SJSA1 (cell line): ENCODE data around the gene GPRIN3. TPM values are rescaled to one million over a fixed set of nuclear protein-coding genes. Genes with fewer than 3 reads are reported as not detected.
A peak's percentile ranks its signal among the peaks of the same experiment; 100 is the strongest.

Experiments
- DNase-seq, 2 experiments: peaks; one replicate each; pipeline ENCODE4 v3.0.0-alpha.2; 2015 to 2020; ENCODE audit warnings: low spot score in 2 of 2, low read depth in 1 of 2
- H3K27ac ChIP-seq: fragments of 250-450 bp; sonication (Bioruptor Pico); 2 replicates; pipeline ENCODE4 v1.5.1; 2020; ENCODE audit warnings: mild to moderate bottlenecking, moderate library complexity
- H3K27me3 ChIP-seq: fragments of 250-450 bp; sonication (Bioruptor Pico); replicated peaks from 2 replicates; pipeline ENCODE4 v1.5.1; 2020; ENCODE audit warnings: mild to moderate bottlenecking, moderate library complexity
- H3K36me3 ChIP-seq: fragments of 250-450 bp; sonication (Bioruptor Pico); 2 replicates; pipeline ENCODE4 v1.5.1; 2020; ENCODE audit warnings: mild to moderate bottlenecking
- H3K4me1 ChIP-seq: fragments of 250-450 bp; sonication (Bioruptor Pico); replicated peaks from 2 replicates; pipeline ENCODE4 v1.6.1; 2021; ENCODE audit warnings: mild to moderate bottlenecking
- H3K4me3 ChIP-seq: fragments of 250-450 bp; sonication (Bioruptor Pico); 2 replicates; pipeline ENCODE4 v1.5.1; 2020; ENCODE audit warnings: mild to moderate bottlenecking
- H3K9me3 ChIP-seq: fragments of 250-450 bp; sonication (Bioruptor Pico); replicated peaks from 2 replicates; pipeline ENCODE4 v1.5.1; 2020; ENCODE audit warnings: mild to moderate bottlenecking
- total RNA-seq: library from RNA; depleted of rRNA; stranded (reverse); fragments of >200 nt; shearing (Covaris generic); gene quantifications from 2 replicates; pipeline ENCODE4 v1.2.3, GENCODE V29; 2014; rRNA removed

Gene GPRIN3
- total RNA-seq = not detected in 2 replicates

DNA sequence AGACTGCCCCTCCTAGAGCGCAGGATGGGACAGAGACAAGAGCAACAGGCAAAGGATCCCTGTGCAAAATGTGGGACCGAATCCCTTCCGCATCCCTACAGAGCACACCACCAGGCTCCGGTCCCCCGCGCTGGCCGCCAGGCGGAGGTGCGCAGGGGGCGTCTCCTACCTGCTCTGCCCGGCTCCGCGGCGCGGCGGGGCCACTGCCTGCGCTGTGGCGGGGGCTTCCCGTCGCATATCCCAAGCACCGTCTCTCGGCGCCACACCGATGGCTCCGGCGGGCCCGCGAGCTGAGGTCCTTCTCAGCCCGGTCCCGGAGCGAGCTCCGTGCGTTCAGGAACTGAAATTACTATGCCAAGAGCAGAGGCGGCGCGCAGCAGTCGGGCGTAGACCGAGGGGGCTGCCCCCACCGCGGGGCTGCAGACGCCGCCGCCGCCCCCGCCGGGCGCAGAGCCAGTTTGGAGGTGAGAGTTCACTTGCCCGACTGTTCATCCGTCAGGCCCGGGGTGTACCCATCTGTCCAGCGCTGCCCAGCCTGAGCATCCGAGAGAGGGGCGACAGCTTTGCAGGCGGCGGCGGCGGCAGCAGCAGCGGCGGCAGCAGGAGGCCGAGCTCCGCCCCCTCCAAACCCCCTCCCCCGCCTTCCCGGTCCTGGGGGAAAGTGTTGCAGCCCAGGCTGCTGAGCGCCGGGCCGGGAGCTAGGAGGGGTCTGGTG lies at the start of gene GPRIN3:
TSS of gene GPRIN3 (minus strand) at position 355 of the 715 bp plus-strand sequence. CDS start 57,690 bp downstream, outside the sequence.
- peak within 1 kb of the TSS; percentile 28 for H3K4me3 ChIP-seq
- no peaks in the 10 kb centered on the region for H3K9me3 ChIP-seq
- DNase-seq = peak in 1 of 2 experiments; percentile 8

DNA sequence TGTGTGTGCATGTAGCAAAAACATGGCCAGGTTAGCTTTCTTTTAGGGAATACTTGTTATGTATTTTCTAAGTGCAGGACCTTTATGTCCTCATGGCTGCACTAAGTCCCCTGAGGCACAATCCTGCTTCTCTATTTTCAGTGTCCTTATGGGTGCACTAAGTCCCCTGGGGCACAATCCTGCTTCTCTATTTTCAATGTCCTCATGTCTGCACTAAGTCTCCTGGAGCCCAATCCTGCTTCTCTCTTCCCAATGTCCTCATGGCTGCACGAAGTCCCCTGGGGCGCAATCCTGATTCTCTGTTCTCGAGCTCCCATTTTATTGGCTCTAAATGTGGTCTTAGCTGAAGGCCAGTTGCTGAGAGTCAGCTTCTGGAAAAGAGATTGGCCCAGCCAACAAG lies 49.7 kb upstream of the GPRIN3 start:
- Histone ChIP-seq H3K27me3 (no peaks in the 10 kb centered on the region), H3K9me3 (no peaks in the 10 kb centered on the region), H3K27ac (no peak overlapping the region), H3K4me3 (no peak overlapping the region), H3K4me1 (no peaks in the 10 kb centered on the region), H3K36me3 (no peaks in the 10 kb centered on the region)
- DNase-seq = no peak

More for the DNA sequence above, at the start of gene GPRIN3:
- H3K27me3 ChIP-seq = peaks cover 27% of the 10 kb centered on the region
- no peaks in the 10 kb centered on the region for H3K36me3 ChIP-seq
- peaks cover 4% of the 10 kb centered on the region for H3K4me1 ChIP-seq
- H3K27ac ChIP-seq = no peak within 1 kb of the TSS

DNA sequence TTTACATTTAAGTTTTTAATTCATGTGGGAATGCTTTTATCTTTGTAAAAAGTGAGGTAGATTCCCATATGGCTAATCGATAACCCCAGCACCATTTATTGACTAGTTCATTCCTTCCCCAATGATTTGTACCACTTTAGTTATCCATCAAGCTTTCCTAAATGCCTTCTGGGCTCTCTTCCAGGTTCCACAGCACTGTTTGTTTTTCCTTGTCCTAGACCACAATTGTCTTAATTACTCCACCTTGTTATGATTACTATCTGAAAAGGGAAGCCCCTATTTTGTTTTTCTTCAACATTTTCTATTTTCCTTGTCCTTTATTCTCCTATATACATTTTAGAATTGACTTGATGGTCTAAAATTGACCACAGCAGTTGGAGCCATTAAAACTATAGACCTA lies 48.5 kb upstream of the GPRIN3 start:
- H3K36me3 ChIP-seq = no peaks in the 10 kb centered on the region
- H3K4me3 ChIP-seq = no peak overlapping the region
- H3K27me3 ChIP-seq = no peaks in the 10 kb centered on the region
- H3K9me3 ChIP-seq = no peaks in the 10 kb centered on the region
- no peak overlapping the region for H3K27ac ChIP-seq
- no peak for DNase-seq
- H3K4me1 ChIP-seq = no peaks in the 10 kb centered on the region

DNA sequence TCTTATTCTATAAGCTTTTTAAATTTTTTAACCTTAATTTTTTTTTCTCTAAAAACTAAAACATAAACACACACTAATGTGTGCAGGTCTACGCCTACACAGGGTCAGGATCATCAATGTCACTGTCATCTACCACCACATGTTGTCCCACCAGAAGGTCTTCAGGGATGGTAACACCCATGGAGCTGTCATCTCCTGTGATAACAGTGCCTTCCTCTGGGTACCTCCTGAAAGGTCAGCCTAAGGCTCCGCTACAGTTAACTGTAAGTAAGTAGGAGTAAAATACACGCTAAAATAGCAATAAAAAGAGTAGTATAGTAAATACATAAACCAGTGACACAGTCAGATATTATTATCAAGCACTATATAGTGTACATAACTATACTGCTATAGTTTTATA lies 45.9 kb upstream of the GPRIN3 start:
- H3K27ac ChIP-seq = no peak overlapping the region
- H3K27me3 ChIP-seq = no peaks in the 10 kb centered on the region
- no peak overlapping the region for H3K4me3 ChIP-seq
- H3K4me1 ChIP-seq = no peaks in the 10 kb centered on the region
- DNase-seq = no peak
- no peaks in the 10 kb centered on the region; the same call in 1 of the 2 replicates for H3K9me3 ChIP-seq
- no peaks in the 10 kb centered on the region for H3K36me3 ChIP-seq

DNA sequence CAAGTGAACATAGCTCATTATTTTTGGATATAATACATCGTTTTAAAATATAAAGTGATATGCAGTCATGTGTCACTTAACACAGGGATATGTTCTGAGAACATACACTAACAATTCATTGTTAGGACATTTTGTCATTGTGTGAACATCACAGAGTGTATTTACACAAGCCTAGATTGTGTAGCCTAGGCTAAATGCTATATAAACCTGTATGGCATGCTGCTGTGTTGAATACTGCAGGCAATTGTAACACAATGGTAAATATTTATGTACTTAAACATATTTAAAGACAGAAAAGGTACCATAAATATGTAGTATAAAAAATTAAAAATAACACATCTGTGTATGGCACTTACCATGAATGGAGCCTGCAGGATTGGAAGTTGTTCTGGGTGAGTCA lies 44.9 kb upstream of the GPRIN3 start:
- no peaks in the 10 kb centered on the region; the same call in 1 of the 2 replicates for H3K9me3 ChIP-seq
- H3K4me3 ChIP-seq = no peak overlapping the region
- no peak overlapping the region for H3K27ac ChIP-seq
- no peaks in the 10 kb centered on the region for H3K36me3 ChIP-seq
- H3K4me1 ChIP-seq = no peaks in the 10 kb centered on the region
- H3K27me3 ChIP-seq = no peaks in the 10 kb centered on the region
- no peak for DNase-seq

DNA sequence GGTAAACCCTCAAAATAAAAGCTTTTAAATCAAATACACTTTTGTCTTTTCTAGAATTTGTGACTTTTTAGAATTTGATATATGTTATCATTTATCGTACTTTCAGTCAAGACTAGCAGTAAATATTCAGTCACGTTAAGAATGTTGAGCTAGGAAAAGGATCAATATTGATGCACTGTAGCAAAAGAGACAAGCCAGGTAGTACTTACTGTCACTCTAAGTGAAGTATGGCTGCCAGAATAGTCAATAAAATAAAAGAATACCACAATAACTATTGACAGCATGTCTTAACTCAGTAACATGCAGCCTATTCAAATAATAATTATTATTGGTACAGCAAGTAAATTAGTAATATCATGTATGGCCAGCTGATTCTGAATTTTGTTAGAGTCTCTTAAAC lies 43.6 kb upstream of the GPRIN3 start:
- Histone ChIP-seq H3K4me3 (no peak overlapping the region), H3K36me3 (no peaks in the 10 kb centered on the region), H3K27ac (no peak overlapping the region), H3K9me3 (no peaks in the 10 kb centered on the region; the same call in 1 of the 2 replicates), H3K4me1 (no peaks in the 10 kb centered on the region), H3K27me3 (no peaks in the 10 kb centered on the region)
- no peak for DNase-seq

DNA sequence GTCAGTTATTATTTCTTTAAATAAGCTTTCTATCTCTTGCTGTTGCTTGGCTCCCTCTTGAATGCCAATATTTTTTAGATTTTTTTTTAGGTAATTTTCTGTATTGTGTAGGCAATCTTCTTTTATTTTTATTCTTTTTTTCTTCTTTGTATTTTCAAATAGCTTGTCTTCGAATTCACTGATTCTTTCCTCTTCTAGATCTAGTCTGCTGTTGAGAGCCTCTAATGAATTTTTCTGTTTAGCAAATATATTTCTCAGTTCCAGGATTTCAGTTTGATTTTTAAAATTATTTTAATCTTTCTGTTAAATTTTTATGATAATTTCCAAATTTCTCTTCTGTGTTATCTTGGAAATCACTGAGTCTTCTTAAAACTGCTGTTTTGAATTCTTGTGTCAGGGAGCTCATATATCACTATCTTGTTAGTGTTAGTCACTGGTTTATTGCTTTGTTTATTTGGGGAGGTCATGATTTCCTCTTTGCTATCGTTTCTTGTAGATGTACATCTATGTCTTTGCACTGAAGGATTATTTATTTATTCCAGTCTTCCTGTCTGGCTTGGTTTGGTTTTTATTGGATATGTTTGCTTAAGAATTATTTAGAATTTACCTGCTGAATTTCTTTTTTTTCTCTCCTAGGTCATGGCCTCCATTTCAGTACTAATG lies 39.9 kb upstream of the GPRIN3 start:
- no peaks in the 10 kb centered on the region for H3K4me1 ChIP-seq
- no peak overlapping the region for H3K27ac ChIP-seq
- DNase-seq = no peak
- no peaks in the 10 kb centered on the region for H3K36me3 ChIP-seq
- no peaks in the 10 kb centered on the region for H3K27me3 ChIP-seq
- H3K9me3 ChIP-seq = no peaks in the 10 kb centered on the region; the same call in 1 of the 2 replicates
- no peak overlapping the region for H3K4me3 ChIP-seq

DNA sequence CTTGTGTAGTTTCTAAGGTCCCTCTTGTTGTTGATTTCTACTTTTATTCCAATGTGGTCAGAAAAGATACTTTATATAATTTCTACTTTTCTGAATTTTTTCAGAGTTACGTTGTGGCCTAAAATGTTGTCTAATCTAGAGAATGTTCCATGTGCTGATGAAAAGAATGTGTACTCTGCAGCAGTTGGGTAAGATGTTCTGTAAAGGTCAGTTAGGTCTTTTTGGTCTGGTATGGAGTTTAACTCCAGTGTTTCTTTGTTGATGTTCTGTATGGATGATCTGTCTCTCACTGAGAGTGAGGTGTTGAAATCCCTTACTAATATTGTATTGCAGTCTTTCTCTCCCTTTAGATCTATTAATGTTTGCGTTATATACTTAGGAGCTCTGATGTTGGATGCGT lies 37.0 kb upstream of the GPRIN3 start:
- H3K4me1 ChIP-seq = no peaks in the 10 kb centered on the region
- no peak for DNase-seq
- H3K36me3 ChIP-seq = no peaks in the 10 kb centered on the region
- no peak overlapping the region for H3K27ac ChIP-seq
- H3K9me3 ChIP-seq = no peaks in the 10 kb centered on the region
- H3K4me3 ChIP-seq = no peak overlapping the region
- H3K27me3 ChIP-seq = no peaks in the 10 kb centered on the region

DNA sequence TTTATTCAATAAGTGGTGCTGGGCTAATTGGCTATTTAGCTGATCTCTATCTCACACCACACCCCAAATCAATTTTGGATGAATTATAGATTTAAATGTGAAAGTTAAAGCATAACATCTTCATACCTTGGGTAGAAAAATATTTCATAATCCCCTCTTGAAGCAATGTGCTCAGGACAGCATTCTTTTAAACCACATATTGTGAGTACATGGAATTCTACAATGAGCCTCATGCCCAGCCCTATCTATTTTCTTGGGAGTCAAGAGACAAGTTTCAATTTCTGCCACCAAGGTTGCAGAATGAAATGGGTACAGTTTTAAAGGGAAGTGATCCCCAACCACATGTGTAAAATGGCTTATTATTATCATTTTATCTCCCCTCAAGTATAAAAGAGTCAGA lies 30.6 kb upstream of the GPRIN3 start:
- H3K36me3 ChIP-seq = no peaks in the 10 kb centered on the region
- no peaks in the 10 kb centered on the region for H3K4me1 ChIP-seq
- no peak overlapping the region for H3K4me3 ChIP-seq
- H3K27me3 ChIP-seq = no peaks in the 10 kb centered on the region; the same call in 1 of the 2 replicates
- no peak overlapping the region for H3K27ac ChIP-seq
- H3K9me3 ChIP-seq = no peaks in the 10 kb centered on the region
- no peak for DNase-seq

DNA sequence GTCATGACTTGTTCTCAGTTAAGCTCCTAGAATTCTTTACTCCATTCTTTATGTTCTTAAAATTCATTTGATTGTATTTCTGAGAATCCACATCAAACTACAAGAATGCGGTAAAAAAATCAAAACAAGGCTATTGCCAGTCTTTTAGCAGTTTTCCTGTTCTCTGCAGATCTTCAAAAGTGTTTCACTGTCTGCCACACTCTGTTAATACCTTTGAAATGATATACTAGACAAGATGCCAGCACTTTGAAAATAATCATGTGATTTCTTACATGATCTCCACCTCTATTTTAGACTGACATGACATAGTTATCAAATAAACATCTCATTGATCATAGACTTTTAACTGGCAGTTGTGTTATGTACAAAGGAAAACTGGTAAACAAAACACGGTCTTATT lies 30.1 kb upstream of the GPRIN3 start:
- Histone ChIP-seq H3K27me3 (no peaks in the 10 kb centered on the region; the same call in 1 of the 2 replicates), H3K36me3 (no peaks in the 10 kb centered on the region), H3K27ac (no peak overlapping the region), H3K4me3 (no peak overlapping the region), H3K4me1 (no peaks in the 10 kb centered on the region), H3K9me3 (no peaks in the 10 kb centered on the region)
- DNase-seq = no peak

DNA sequence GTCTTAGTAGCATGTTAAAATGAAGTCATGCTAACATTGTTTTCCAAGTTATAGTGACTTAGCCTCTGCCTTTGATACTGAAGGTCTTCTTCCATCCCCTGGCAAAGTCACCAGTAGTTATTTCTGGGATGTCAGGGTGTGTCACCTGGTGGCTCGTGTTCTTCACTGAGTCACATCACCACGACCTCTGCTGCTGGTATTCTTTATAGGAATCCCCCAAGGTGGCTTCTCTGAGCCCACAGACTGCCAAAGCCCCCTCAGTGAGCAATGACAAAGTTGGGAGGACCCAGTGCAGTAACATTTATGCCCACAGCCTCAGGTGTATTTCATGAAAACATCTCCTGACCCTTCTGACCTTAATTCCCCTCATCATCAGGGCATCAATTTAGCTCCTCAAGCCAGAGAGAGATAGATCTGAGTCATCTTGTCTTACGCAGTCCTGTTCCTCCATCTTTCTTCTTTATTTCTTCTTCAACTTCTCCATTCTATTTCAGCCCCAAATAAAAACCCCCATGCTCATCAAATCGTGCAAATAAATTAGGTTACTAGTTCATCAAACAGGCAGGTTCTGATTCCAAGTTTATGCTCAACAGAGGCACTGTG lies 29.3 kb upstream of the GPRIN3 start:
- no peaks in the 10 kb centered on the region; the same call in 1 of the 2 replicates for H3K27me3 ChIP-seq
- H3K9me3 ChIP-seq = no peaks in the 10 kb centered on the region
- H3K4me1 ChIP-seq = no peaks in the 10 kb centered on the region
- H3K36me3 ChIP-seq = no peaks in the 10 kb centered on the region
- H3K4me3 ChIP-seq = no peak overlapping the region
- no peak for DNase-seq
- H3K27ac ChIP-seq = no peak overlapping the region

DNA sequence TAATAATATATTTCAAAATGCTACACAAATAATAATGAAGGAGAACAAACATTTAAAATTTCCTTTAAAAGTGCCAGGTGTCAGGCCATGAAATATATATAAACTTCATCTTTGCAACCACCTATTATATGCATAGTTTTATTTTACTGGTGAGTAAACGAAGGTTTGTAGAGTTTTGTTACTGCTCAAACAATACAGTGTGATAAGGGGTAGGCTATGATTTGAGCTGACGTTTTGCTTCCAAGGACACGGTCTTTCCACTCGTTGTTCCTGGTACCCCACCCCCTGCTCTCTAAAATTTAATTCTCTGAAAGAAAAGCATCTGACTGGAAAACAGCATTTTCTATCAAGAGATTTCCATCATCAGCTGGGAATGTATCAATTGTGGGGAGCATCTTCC lies 27.2 kb upstream of the GPRIN3 start:
- no peaks in the 10 kb centered on the region for H3K36me3 ChIP-seq
- no peak overlapping the region for H3K27ac ChIP-seq
- no peak for DNase-seq
- H3K9me3 ChIP-seq = no peaks in the 10 kb centered on the region
- no peaks in the 10 kb centered on the region for H3K4me1 ChIP-seq
- no peak overlapping the region for H3K4me3 ChIP-seq
- H3K27me3 ChIP-seq = no peaks in the 10 kb centered on the region; the same call in 1 of the 2 replicates

DNA sequence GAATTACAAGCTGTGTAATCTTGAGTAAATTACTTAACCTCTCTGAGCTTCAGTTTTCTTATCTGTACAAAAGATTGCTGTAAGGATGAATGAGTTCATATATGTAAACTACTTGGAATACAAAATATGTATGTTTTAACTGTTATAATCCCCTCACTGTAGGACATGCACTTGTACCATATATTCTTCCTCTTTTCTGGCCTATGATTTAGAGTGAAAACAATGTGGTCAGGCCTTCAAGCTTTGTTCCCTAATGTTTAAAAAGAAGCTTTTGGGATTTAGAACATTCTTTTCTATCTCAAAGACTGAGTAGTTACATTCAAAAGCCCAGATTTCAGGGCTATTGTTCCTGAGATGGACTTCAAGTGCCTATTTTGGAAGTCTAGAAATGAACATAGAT lies 26.7 kb upstream of the GPRIN3 start:
- Histone ChIP-seq H3K27ac (no peak overlapping the region), H3K9me3 (no peaks in the 10 kb centered on the region), H3K36me3 (no peaks in the 10 kb centered on the region), H3K27me3 (no peaks in the 10 kb centered on the region; the same call in 1 of the 2 replicates), H3K4me3 (no peak overlapping the region), H3K4me1 (no peaks in the 10 kb centered on the region)
- no peak for DNase-seq
